Hepatocyte (in vitro differentiated cells): ENCODE results near the gene ZNF814.

Source experiments
- EZH2 ChIP-seq: fragments of 200-600 bp; sonication (generic); IDR thresholded peaks from 2 replicates; pipeline ENCODE4 v1.6.1; 2016; ENCODE audit warnings: antibody characterized with exemption, mild to moderate bottlenecking, borderline replicate concordance
- EZH2phosphoT487 ChIP-seq: fragments of 200-600 bp; sonication (generic); IDR thresholded peaks from one replicate; pipeline ENCODE4 v1.6.1; 2018; ENCODE audit warnings: antibody characterized with exemption, mild to moderate bottlenecking, low read depth, moderate library complexity; ENCODE audit not compliant: unreplicated experiment, severe bottlenecking
- TF ChIP-seq, protein P1 (sequence below): fragments of 200-600 bp; sonication (generic); IDR thresholded peaks from 2 replicates; pipeline ENCODE4 v1.5.1; 2016; ENCODE audit warnings: antibody characterized with exemption, mild to moderate bottlenecking; ENCODE audit not compliant: poor library complexity

DNA sequence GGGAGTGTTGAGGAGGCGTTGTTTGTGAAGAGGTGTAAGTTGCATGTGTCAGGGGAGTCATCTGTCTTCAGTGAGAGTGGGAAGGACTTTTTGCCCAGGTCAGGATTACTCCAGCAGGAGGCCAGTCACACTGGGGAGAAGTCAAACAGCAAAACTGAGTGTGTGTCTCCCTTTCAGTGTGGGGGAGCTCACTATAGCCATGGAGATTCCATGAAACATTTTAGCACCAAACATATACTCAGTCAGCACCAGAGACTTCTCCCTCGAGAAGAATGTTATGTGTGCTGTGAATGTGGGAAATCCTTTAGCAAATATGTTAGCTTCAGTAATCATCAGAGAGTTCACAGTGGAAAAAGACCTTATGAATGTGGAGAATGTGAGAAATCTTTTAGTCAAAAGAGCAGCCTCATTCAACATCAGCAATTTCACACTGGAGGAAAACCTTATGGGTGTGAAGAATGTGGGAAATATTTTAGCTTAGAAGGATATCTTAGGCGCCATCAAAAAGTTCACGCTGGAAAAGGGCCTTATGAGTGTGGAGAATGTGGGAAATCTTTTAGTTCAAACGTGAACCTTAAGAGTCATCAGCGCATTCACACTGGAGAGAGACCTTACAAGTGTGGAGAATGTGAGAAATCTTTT lies 47.6 kb downstream of the ZNF814 start:
- no peak for TF ChIP-seq EZH2
- TF ChIP-seq, protein P1, sequence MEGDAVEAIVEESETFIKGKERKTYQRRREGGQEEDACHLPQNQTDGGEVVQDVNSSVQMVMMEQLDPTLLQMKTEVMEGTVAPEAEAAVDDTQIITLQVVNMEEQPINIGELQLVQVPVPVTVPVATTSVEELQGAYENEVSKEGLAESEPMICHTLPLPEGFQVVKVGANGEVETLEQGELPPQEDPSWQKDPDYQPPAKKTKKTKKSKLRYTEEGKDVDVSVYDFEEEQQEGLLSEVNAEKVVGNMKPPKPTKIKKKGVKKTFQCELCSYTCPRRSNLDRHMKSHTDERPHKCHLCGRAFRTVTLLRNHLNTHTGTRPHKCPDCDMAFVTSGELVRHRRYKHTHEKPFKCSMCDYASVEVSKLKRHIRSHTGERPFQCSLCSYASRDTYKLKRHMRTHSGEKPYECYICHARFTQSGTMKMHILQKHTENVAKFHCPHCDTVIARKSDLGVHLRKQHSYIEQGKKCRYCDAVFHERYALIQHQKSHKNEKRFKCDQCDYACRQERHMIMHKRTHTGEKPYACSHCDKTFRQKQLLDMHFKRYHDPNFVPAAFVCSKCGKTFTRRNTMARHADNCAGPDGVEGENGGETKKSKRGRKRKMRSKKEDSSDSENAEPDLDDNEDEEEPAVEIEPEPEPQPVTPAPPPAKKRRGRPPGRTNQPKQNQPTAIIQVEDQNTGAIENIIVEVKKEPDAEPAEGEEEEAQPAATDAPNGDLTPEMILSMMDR = no peak
- no peak for TF ChIP-seq EZH2phosphoT487
